Panc1 (cell line): ENCODE data around the gene RBM10. TPM values are rescaled to one million over a fixed set of nuclear protein-coding genes. Genes with fewer than 3 reads are reported as not detected.

ENCODE experiments used
- ATAC-seq: fragments of 200-7000 bp; cut with Tn5 transposase; 2 replicates; pipeline ENCODE4 v1.9.1; 2020; ENCODE audit warnings: mild to moderate bottlenecking, moderate library complexity
- BruUV-seq: library from RNA; stranded (reverse); fragments of 400-500 nt; replicated peaks from 2 replicates; lab custom pipeline; 2021; lab: Mats Ljungman, UMichigan
- CTCF ChIA-PET: fragments of 300-600 bp; sonication (Branson Sonifier 250); formaldehyde crosslinking; loops from one replicate; lab custom pipeline; 2022; ENCODE audit warnings: antibody characterized with exemption; lab: Charles Lee
- POLR2A ChIA-PET: fragments of 300-600 bp; sonication (Branson Sonifier 250); formaldehyde crosslinking; loops from one replicate; lab custom pipeline; 2022; ENCODE audit warnings: antibody characterized with exemption; lab: Charles Lee
- DNase-seq: peaks from one replicate; pipeline ENCODE4 v3.0.0-alpha.2; 2010; ENCODE audit warnings: low read depth, low spot score
- H3K27ac ChIP-seq: 2 replicates; pipeline ENCODE4 v1.5.1; 2011; ENCODE audit warnings: mild to moderate bottlenecking, low read length, inconsistent platforms
- H3K27me3 ChIP-seq: fragments of 200-500 bp; sonication (Bioruptor generic); 2 replicates; pipeline ENCODE4 v1.6.0; 2014; ENCODE audit warnings: low read length, inconsistent platforms; ENCODE audit not compliant: control insufficient read depth, insufficient read depth
- H3K36me3 ChIP-seq: fragments of 200-500 bp; sonication (Bioruptor generic); 2 replicates; pipeline ENCODE4 v1.5.1; 2014; ENCODE audit warnings: inconsistent platforms, mild to moderate bottlenecking, low read length, moderate library complexity; ENCODE audit not compliant: control insufficient read depth, insufficient read depth
- H3K4me1 ChIP-seq: 2 replicates; pipeline ENCODE4 v1.5.1; 2011; ENCODE audit warnings: inconsistent platforms, mild to moderate bottlenecking, low read length, moderate library complexity; ENCODE audit not compliant: control insufficient read depth, insufficient read depth
- H3K4me3 ChIP-seq, 2 experiments: 2 replicates each; pipeline ENCODE4 v1.5.1; 2011 to 2012; ENCODE audit warnings: low read depth in 2 of 2, low read length in 2 of 2, mild to moderate bottlenecking in 2 of 2, inconsistent platforms in 1 of 2, moderate library complexity in 1 of 2
- H3K9me3 ChIP-seq: fragments of 200-500 bp; sonication (Bioruptor generic); 2 replicates; pipeline ENCODE4 v1.5.1; 2014; ENCODE audit warnings: low read depth, mild to moderate bottlenecking, inconsistent platforms, low read length, moderate library complexity; ENCODE audit not compliant: control insufficient read depth, insufficient read depth
- CTCF ChIP-seq: fragments of 450-650 bp; IDR thresholded peaks from 2 replicates; pipeline ENCODE4 v1.5.1; 2017; ENCODE audit warnings: mild to moderate bottlenecking
- POLR2AphosphoS5 ChIP-seq: IDR thresholded peaks from 2 replicates; pipeline ENCODE4 v1.6.1; 2012; ENCODE audit warnings: mild to moderate bottlenecking, low read depth, low read length, moderate library complexity
- REST ChIP-seq, 2 experiments: IDR thresholded peaks; 2 replicates each; pipeline ENCODE4 v1.6.1; 2011 to 2012; ENCODE audit warnings: low read depth in 2 of 2, control low read depth in 1 of 2, low read length in 1 of 2, mild to moderate bottlenecking in 1 of 2, moderate library complexity in 1 of 2; ENCODE audit not compliant: insufficient read depth in 1 of 2
- SIN3A ChIP-seq: IDR thresholded peaks from 2 replicates; pipeline ENCODE4 v1.6.1; 2012; ENCODE audit warnings: low read depth, mild to moderate bottlenecking, low read length, moderate library complexity, borderline replicate concordance; ENCODE audit not compliant: insufficient read depth
- TCF7L2 ChIP-seq: IDR thresholded peaks from 2 replicates; pipeline ENCODE4 v1.6.1; 2011; ENCODE audit warnings: mild to moderate bottlenecking, low read depth, low read length, inconsistent platforms
- in situ Hi-C: cut with HindIII; loops from 2 replicates; pipeline ENCODE4 v1.10.0; 2016; ENCODE audit warnings: low sequenced_read_pairs, low pct_unique_long_range_greater_than_20kb
- intact Hi-C: fragments of 100-400 bp; cut with micrococcal nuclease; formaldehyde crosslinking; loops from one replicate; pipeline ENCODE4 v1.10.0; 2022; ENCODE audit not compliant: unreplicated experiment
- total RNA-seq: library from RNA; stranded (reverse); gene quantifications from one replicate; pipeline ENCODE4 v1.2.1, GENCODE V29; 2021; ENCODE audit not compliant: unreplicated experiment

RBM10 gene
- total RNA-seq, 1 experiment from 2014 or later, result 47.1 TPM

- DNase-seq (no peak), ATAC-seq (no peak)
- TF ChIP-seq TCF7L2 (no peak), CTCF (no peak), POLR2AphosphoS5 (no peak), REST (IDR thresholded peaks at IDR 0.05; ENCODE audit: insufficient read depth in 1 of 2, low read depth in 2 of 2, low read length in 1 of 2) (no peak), SIN3A (no peak)
- Histone ChIP-seq H3K4me3 (no peak overlapping the region), H3K9me3 (no peaks in the 10 kb centered on the region), H3K27ac (no peak overlapping the region), H3K27me3 (no peaks in the 10 kb centered on the region), H3K4me1 (no peaks in the 10 kb centered on the region), H3K36me3 (peaks cover 3% of the 10 kb centered on the region; the same call in 1 of the 2 replicates)
- in situ Hi-C loops, result no loop called here
- ChIA-PET POLR2A (no interaction called here), CTCF (no interaction called here)
- no TSS peak for BruUV-seq
- intact Hi-C loops, result no loop called here
Observed at GRCh38 chrX:47187106-47187677, 42.2 kb downstream of the RBM10 start.

DNA sequence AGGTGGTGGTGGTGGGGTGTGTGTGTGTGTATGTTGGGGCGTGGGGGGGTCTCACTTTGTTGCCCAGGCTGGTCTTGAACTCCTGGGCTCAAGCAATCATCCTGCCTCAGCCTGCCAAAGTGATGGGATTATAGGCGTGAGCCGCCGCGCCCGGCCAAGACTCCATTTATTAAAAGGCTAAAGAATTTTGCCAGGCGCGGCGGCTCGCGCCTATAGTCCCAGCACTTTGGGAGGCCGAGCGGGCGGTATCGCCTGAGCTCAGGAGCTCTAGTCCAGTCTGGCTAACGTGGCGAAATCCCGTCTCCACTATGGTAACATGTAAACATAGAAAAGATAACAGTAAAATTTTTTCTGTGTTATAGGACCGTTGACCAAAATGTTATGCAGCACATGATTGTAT lies 44.9 kb downstream of the RBM10 start:
- in situ Hi-C loops (no loop called here), intact Hi-C loops (loop anchor here (10.0 kb wide), 2 partner anchors 195 to 335 kb away; no protein-coding TSS in a partner anchor)
- H3K9me3 ChIP-seq, result no peaks in the 10 kb centered on the region
- ChIA-PET POLR2A (interaction anchor here (0.6 kb wide), 2 partner anchors 20 to 38 kb away, joined by 5 to 16 read pairs; no protein-coding TSS in a partner anchor), CTCF (no interaction called here)
- BruUV-seq, result no TSS peak
- DNase-seq (no peak), ATAC-seq (no peak)
- no peak overlapping the region for H3K27ac ChIP-seq
- H3K4me3 ChIP-seq, result no peak overlapping the region
- TF ChIP-seq REST (IDR thresholded peaks at IDR 0.05; ENCODE audit: insufficient read depth in 1 of 2, low read depth in 2 of 2, low read length in 1 of 2) (no peak), TCF7L2 (no peak), POLR2AphosphoS5 (no peak), CTCF (no peak), SIN3A (no peak)
- H3K4me1 ChIP-seq, result peaks cover 12% of the 10 kb centered on the region
- H3K36me3 ChIP-seq, result peaks cover 3% of the 10 kb centered on the region; the same call in 1 of the 2 replicates
- no peaks in the 10 kb centered on the region for H3K27me3 ChIP-seq
